CD4-positive, CD25-positive, alpha-beta regulatory T cell (primary cell): ENCODE results near the gene SBF1. TPM values are rescaled to one million over a fixed set of nuclear protein-coding genes. Genes with fewer than 3 reads are reported as not detected.
"Not testable (repeated sequence)": the region's sequence is repeated elsewhere in the genome, so short reads cannot be mapped to it uniquely, and the experiment has no call there.

ENCODE experiments used
- ATAC-seq, 2 donors: fragments of 150-1000 bp; cut with Tn5 transposase; one replicate each; pipeline ENCODE4 v1.10.0; 2021; ENCODE audit warnings: low read depth in 2 of 2, moderate number of reproducible peaks in 2 of 2, moderate library complexity in 1 of 2
- DNase-seq, 3 donors: peaks; one replicate each; pipeline versions ENCODE4 v3.0.0 to v3.0.0-alpha.2; 2012 to 2022; ENCODE audit warnings: mixed read lengths in 1 of 3
- H3K27ac ChIP-seq: one replicate; pipeline ENCODE4 v1.7.0; 2013; ENCODE audit warnings: mild to moderate bottlenecking, low read length; ENCODE audit not compliant: insufficient read depth, poor library complexity, severe bottlenecking
- H3K27me3 ChIP-seq: one replicate; pipeline ENCODE4 v1.7.0; 2013; ENCODE audit warnings: low read length; ENCODE audit not compliant: control insufficient read depth, insufficient read depth
- H3K36me3 ChIP-seq: one replicate; pipeline ENCODE4 v1.7.0; 2013; ENCODE audit warnings: mild to moderate bottlenecking, low read length, moderate library complexity; ENCODE audit not compliant: control insufficient read depth, insufficient read depth
- H3K4me1 ChIP-seq: 2 replicates; pipeline ENCODE4 v1.7.0; 2013; ENCODE audit warnings: mild to moderate bottlenecking, low read length; ENCODE audit not compliant: insufficient read depth, control insufficient read depth, poor library complexity, severe bottlenecking
- H3K4me3 ChIP-seq: one replicate; pipeline ENCODE4 v1.7.0; 2013; ENCODE audit warnings: low read depth, mild to moderate bottlenecking, low read length, moderate library complexity
- H3K9me3 ChIP-seq, 2 experiments: 1 replicate in 1 of 2; 2 replicates in 1 of 2; pipeline ENCODE4 v1.7.0; 2013; ENCODE audit warnings: low read length in 2 of 2, mild to moderate bottlenecking in 1 of 2, moderate library complexity in 1 of 2; ENCODE audit not compliant: control insufficient read depth in 2 of 2
- H3K27ac Mint-ChIP-seq, 3 donors: one replicate each; pipeline ENCODE4 v1.8.0; 2020 to 2022; ENCODE audit warnings: mild to moderate bottlenecking in 3 of 3, mixed read lengths in 3 of 3, moderate library complexity in 2 of 3
- H3K27me3 Mint-ChIP-seq: one replicate; pipeline ENCODE4 v1.8.0; 2022; ENCODE audit warnings: mild to moderate bottlenecking, mixed read lengths
- H3K36me3 Mint-ChIP-seq: one replicate; pipeline ENCODE4 v1.8.0; 2020; ENCODE audit warnings: mixed read lengths
- H3K4me1 Mint-ChIP-seq, 4 donors: one replicate each; pipeline ENCODE4 v1.8.0; 2020 to 2022; ENCODE audit warnings: mixed read lengths in 4 of 4, mild to moderate bottlenecking in 1 of 4
- H3K4me3 Mint-ChIP-seq, 4 donors: one replicate each; pipeline ENCODE4 v1.8.0; 2020 to 2022; ENCODE audit warnings: mild to moderate bottlenecking in 4 of 4, mixed read lengths in 4 of 4, moderate library complexity in 3 of 4
- H3K9me3 Mint-ChIP-seq, 7 donors: one replicate each; pipeline ENCODE4 v1.8.0; 2020 to 2022; ENCODE audit warnings: mixed read lengths in 7 of 7, mild to moderate bottlenecking in 3 of 7, moderate library complexity in 2 of 7
- polyA plus RNA-seq, 4 donors: library from polyadenylated mRNA; unstranded; fragments of 300-500 nt; fragmentation: Illumina TruSeq; gene quantifications; one replicate each; pipeline ENCODE4 v1.2.3, GENCODE V29; 2021
- total RNA-seq: library from RNA; stranded (reverse); gene quantifications from one replicate; pipeline ENCODE4 v1.2.3, GENCODE V29; 2022

The SBF1 gene
- total and polyA plus RNA-seq, 5 donors from 2014 or later, result 16.2 to 220 (median 18.0) TPM

DNA sequence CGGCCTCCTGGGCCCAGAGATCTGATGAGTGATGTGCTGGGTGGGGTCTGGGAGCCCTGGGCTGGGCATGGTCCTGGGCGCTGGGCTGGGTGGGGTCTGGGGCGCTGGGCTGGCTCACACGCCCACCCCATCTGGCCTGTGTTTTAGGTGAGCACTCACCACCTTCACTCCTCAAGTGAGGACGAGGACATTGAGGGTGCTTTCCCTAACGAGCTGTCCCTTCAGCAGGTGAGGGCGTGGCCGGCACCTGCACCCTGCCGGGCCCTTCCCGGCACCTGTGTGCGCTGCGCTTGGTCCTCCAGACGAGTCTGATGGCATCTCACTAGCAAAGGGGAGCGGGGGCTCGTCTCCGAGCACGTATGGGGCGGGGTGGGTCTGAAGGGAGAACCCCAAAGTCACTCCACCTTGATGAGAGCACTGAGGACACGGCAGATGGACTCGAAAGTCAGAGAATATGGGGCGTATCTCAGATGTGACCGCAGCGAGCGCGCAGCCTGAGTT lies 37.9 kb downstream of the SBF1 start:
- H3K36me3 Mint-ChIP-seq, result peaks cover 6% of the 10 kb centered on the region

GRCh38 chr22:50436015-50436830 lies 38.6 kb downstream of the SBF1 start:
- H3K4me3 Mint-ChIP-seq, result no peak overlapping the region
- ATAC-seq (no peak), DNase-seq (no peak)

More for the DNA sequence above, 37.9 kb downstream of the SBF1 start:
- Mint-ChIP-seq H3K9me3 (peaks cover 0 to 1% (median 0%) of the 10 kb centered on the region in 7 donors), H3K27ac (no peak overlapping the region), H3K4me1 (peaks cover 0 to 2% (median 0%) of the 10 kb centered on the region in 4 donors), H3K4me3 (no peak overlapping the region), H3K27me3 (no peaks in the 10 kb centered on the region)
- Histone ChIP-seq H3K4me1 (no peaks in the 10 kb centered on the region), H3K4me3 (no peak overlapping the region), H3K36me3 (peaks cover 50% of the 10 kb centered on the region), H3K9me3 (no peaks in the 10 kb centered on the region), H3K27me3 (no peaks in the 10 kb centered on the region), H3K27ac (no peak overlapping the region)
- DNase-seq (no peak), ATAC-seq (no peak)

DNA sequence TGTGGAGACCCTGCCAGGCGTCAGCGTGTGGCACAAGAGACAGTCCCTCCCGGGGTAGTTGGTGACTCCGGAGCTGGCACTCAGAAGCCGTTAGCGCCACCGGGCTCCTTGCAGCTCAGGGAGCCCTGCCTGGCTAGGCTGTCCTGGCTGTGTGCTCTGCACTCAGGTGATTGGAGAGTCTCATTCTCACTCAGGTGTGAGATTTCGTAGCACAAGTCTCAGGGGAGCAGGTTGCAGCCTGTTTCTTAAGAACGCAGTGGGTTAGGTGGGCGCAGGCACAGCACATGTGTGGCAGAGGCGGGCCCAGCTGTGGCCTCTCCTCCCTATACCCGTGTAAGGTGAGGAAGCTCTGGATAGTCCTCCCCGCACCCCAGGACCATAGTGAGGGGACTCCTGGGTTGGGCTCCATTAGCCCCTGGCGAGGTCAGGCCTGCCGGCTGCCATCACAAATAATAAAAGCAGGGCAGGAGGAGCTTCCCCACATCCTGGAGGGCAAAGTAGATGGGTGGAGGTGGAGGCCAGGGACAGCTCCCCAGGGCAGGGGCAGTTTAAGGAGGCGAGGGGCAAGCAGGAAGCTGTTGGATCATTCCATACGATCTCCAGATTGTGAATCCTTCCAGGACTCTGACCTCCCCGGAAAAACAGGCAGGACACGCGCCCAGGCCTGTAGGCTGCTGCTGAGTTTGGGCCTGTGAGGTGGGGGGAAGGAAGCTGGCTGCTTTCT lies 39.4 kb downstream of the SBF1 start:
- no peaks in the 10 kb centered on the region for H3K27me3 Mint-ChIP-seq
- H3K36me3 Mint-ChIP-seq, result peaks cover 12% of the 10 kb centered on the region
- Histone ChIP-seq H3K4me1 (no peaks in the 10 kb centered on the region), H3K9me3 (no peaks in the 10 kb centered on the region), H3K27me3 (no peaks in the 10 kb centered on the region), H3K4me3 (no peak overlapping the region), H3K27ac (no peak overlapping the region), H3K36me3 (peaks cover 60% of the 10 kb centered on the region)
- no peaks in the 10 kb centered on the region for H3K4me1 Mint-ChIP-seq
- H3K4me3 Mint-ChIP-seq, result no peak overlapping the region
- DNase-seq (no peak), ATAC-seq (no peak)
- H3K9me3 Mint-ChIP-seq, result peaks cover 0 to 1% (median 0%) of the 10 kb centered on the region in 7 donors
- no peak overlapping the region for H3K27ac Mint-ChIP-seq

More at GRCh38 chr22:50436015-50436830, 38.6 kb downstream of the SBF1 start:
- no peaks in the 10 kb centered on the region for H3K27me3 Mint-ChIP-seq
- H3K27me3 ChIP-seq, result no peaks in the 10 kb centered on the region
- H3K36me3 Mint-ChIP-seq, result peaks cover 12% of the 10 kb centered on the region
- H3K4me1 Mint-ChIP-seq, result no peaks in the 10 kb centered on the region
- no peak overlapping the region for H3K4me3 ChIP-seq
- no peak overlapping the region for H3K27ac Mint-ChIP-seq
- H3K9me3 ChIP-seq, result no peaks in the 10 kb centered on the region
- H3K4me1 ChIP-seq, result no peaks in the 10 kb centered on the region
- H3K9me3 Mint-ChIP-seq, result peaks cover 0 to 1% (median 0%) of the 10 kb centered on the region in 7 donors
- H3K27ac ChIP-seq, result no peak overlapping the region
- H3K36me3 ChIP-seq, result peaks cover 57% of the 10 kb centered on the region

GRCh38 chr22:50434849-50435248 lies 40.0 kb downstream of the SBF1 start:
- ATAC-seq (no peak), DNase-seq (no peak)
- no peaks in the 10 kb centered on the region for H3K27me3 ChIP-seq
- H3K27ac ChIP-seq, result no peak overlapping the region
- no peaks in the 10 kb centered on the region for H3K9me3 ChIP-seq
- H3K36me3 Mint-ChIP-seq, result peaks cover 12% of the 10 kb centered on the region
- no peaks in the 10 kb centered on the region for H3K4me1 ChIP-seq
- no peak overlapping the region for H3K27ac Mint-ChIP-seq
- no peak overlapping the region for H3K4me3 Mint-ChIP-seq
- H3K9me3 Mint-ChIP-seq, result peaks cover 0 to 1% (median 0%) of the 10 kb centered on the region in 7 donors
- no peaks in the 10 kb centered on the region for H3K27me3 Mint-ChIP-seq
- H3K4me3 ChIP-seq, result no peak overlapping the region
- H3K36me3 ChIP-seq, result peaks cover 61% of the 10 kb centered on the region
- no peaks in the 10 kb centered on the region for H3K4me1 Mint-ChIP-seq

DNA sequence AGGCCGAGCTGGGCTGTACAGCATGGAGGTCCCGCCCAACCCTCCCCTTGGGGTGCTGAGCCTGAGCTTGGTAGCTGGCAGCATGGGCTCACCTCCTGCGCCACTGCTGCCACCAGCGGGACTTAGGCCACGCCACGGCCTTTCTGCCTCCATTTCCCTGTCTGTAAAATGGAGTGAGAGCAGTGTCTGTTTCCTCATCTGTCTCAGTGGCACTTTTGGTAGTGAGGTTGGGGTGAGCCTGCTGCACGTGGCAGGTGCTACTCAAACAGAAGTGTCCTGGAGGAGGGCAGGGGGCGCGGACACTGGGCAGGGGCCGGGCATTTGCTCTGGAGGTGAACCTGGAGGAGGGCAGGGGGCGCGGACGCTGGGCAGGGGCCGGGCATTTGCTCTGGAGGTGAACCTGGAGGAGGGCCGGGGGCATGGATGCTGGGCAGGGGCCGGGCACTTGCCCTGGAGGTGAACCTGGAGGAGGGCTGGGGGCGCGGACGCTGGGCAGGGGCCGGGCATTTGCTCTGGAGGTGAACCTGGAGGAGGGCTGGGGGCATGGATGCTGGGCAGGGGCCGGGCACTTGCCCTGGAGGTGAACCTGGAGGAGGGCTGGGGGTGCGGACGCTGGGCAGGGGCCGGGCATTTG lies 41.8 kb downstream of the SBF1 start:
- not testable (repeated sequence) for H3K4me3 Mint-ChIP-seq, ATAC-seq, H3K4me1 Mint-ChIP-seq, H3K27me3 Mint-ChIP-seq, H3K27me3 ChIP-seq, DNase-seq, H3K27ac ChIP-seq, H3K9me3 ChIP-seq, H3K4me1 ChIP-seq, H3K4me3 ChIP-seq, H3K9me3 Mint-ChIP-seq, H3K27ac Mint-ChIP-seq
- peaks cover 65% of the 10 kb centered on the region for H3K36me3 ChIP-seq
- peaks cover 18% of the 10 kb centered on the region for H3K36me3 Mint-ChIP-seq

DNA sequence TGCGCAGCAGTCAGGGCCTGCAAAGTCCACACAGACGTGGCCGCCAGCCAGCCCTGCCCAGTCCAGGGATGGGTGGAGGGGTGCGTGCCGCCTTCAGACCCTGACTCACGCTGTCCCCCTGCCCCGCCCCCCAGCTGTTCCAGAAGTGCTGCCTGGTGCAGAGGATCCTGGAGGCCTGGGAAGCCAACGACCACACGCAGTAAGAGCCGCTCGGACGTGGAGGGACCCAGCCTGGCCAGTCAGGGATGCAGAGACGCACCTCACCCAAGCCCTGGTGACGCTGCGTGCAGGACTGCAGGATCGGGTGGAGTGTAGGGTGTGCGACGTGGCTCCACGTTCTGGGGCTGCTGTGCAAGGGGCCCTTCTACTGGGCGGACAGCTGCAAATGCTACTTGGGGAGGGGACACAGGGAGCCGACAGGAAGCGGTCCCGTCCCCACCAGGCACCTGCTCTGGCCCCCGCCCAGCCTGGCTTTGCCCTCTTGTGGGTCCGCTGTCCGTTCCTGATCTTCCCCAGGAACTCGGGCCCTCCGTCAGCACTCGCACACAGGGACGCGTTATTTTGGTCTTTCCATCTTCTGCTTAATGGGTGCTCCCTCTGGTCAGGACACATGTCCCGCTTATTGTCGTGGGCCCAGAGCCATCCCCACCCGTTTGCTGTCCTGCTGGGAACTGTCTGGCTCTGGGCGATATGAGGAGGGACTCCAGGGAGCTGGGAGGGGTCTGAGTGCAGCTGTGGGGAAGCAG lies 42.5 kb downstream of the SBF1 start:
- Mint-ChIP-seq H3K4me1 (no peaks in the 10 kb centered on the region), H3K27me3 (no peaks in the 10 kb centered on the region), H3K36me3 (peaks cover 19% of the 10 kb centered on the region)

More for the DNA sequence above, 42.5 kb downstream of the SBF1 start:
- Mint-ChIP-seq H3K4me3 (no peak overlapping the region), H3K9me3 (peaks cover 0 to 1% (median 0%) of the 10 kb centered on the region in 7 donors), H3K27ac (no peak overlapping the region)
- Histone ChIP-seq H3K4me3 (no peak overlapping the region), H3K4me1 (no peaks in the 10 kb centered on the region), H3K27me3 (no peaks in the 10 kb centered on the region), H3K9me3 (no peaks in the 10 kb centered on the region), H3K36me3 (peaks cover 59% of the 10 kb centered on the region), H3K27ac (no peak overlapping the region)
- no peak for DNase-seq
- no peak for ATAC-seq
